Nephron (organoid): ENCODE measurements around the gene SEZ6L.

Experiments used
- H3K27ac Mint-ChIP-seq, 3 experiments: 2 replicates each; pipeline ENCODE4 v1.8.0; 2020; ENCODE audit warnings: mixed read lengths in 3 of 3, mild to moderate bottlenecking in 2 of 3, moderate library complexity in 1 of 3
- H3K27me3 Mint-ChIP-seq: 2 replicates; pipeline ENCODE4 v1.8.0; 2021; ENCODE audit warnings: low read depth, mild to moderate bottlenecking, moderate library complexity, mixed read lengths
- H3K36me3 Mint-ChIP-seq: 2 replicates; pipeline ENCODE4 v1.8.0; 2020; ENCODE audit warnings: low read depth, mixed read lengths
- H3K4me1 Mint-ChIP-seq: 2 replicates; pipeline ENCODE4 v1.8.0; 2020; ENCODE audit warnings: mixed read lengths
- H3K4me3 Mint-ChIP-seq, 3 experiments: 2 replicates each; pipeline ENCODE4 v1.8.0; 2020; ENCODE audit warnings: mild to moderate bottlenecking in 3 of 3, mixed read lengths in 3 of 3, moderate library complexity in 2 of 3
- H3K9me3 Mint-ChIP-seq: 2 replicates; pipeline ENCODE4 v1.8.0; 2020; ENCODE audit warnings: mixed read lengths
- TF ChIP-seq, protein P1 (sequence below), 3 experiments: fragments of 200-600 bp; sonication (generic); IDR thresholded peaks; one replicate each; pipeline ENCODE4 v1.5.0; 2021; ENCODE audit warnings: antibody characterized with exemption in 3 of 3; ENCODE audit not compliant: unreplicated experiment in 3 of 3

The SEZ6L gene

DNA sequence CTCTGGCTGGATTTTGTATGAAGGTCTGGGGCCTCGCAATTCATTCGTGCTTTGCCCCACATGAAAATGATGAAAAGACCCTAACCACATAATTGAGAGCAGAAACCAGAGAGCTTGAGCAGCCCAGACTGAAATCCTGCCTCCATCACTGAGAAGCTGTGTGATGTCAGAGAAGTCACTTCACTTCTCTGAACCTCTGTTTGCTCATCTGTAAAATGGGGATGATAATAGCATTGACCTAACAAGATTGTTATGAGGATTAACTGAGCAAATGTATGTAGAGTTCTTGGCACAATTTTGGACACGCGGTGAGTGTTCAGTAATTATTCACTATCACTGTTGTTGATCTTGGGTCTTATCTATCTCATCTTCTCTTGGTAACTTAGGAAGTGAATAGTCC, 203.6 kb downstream of the SEZ6L start:
- no peaks in the 10 kb centered on the region for H3K9me3 Mint-ChIP-seq
- TF ChIP-seq, protein P1, sequence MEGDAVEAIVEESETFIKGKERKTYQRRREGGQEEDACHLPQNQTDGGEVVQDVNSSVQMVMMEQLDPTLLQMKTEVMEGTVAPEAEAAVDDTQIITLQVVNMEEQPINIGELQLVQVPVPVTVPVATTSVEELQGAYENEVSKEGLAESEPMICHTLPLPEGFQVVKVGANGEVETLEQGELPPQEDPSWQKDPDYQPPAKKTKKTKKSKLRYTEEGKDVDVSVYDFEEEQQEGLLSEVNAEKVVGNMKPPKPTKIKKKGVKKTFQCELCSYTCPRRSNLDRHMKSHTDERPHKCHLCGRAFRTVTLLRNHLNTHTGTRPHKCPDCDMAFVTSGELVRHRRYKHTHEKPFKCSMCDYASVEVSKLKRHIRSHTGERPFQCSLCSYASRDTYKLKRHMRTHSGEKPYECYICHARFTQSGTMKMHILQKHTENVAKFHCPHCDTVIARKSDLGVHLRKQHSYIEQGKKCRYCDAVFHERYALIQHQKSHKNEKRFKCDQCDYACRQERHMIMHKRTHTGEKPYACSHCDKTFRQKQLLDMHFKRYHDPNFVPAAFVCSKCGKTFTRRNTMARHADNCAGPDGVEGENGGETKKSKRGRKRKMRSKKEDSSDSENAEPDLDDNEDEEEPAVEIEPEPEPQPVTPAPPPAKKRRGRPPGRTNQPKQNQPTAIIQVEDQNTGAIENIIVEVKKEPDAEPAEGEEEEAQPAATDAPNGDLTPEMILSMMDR (IDR thresholded peaks at IDR 0.05; ENCODE audit: unreplicated experiment in 3 of 3), result no peak

DNA sequence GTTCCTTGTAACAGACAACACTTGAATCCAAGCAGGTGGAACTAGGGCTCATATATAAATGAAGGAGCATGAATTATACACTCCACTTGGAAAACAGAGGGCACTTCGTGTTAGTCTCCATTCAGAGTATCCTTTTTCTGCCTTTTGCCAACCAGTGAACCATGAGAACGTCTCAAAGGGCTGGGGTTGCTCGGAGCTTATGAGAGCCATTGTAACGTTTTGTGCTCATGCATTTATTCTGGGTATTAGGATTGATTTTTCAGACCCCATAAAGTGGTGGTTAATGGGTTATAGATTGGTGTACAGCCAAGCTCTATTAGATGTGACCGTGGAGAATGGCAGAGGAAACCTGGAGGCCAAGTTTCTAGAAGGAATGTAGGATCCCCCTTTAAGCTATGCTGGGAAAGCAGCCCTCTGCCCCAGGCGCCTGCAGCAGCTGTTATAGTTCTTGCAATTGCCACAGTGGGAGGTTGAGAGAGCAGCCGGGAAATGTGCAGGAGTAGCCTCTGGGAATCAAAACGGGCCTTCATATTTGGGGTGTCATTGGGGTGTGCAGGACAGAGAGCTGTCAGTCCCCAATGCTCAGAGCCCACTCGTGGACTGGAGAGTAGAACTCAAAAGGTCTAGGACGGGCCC, 205.2 kb downstream of the SEZ6L start:
- no peak overlapping the region for H3K4me3 Mint-ChIP-seq
- H3K36me3 Mint-ChIP-seq, result no peaks in the 10 kb centered on the region
- TF ChIP-seq, protein P1 (IDR thresholded peaks at IDR 0.05; ENCODE audit: unreplicated experiment in 3 of 3), result no peak

More for the DNA sequence above, 203.6 kb downstream of the SEZ6L start:
- no peak overlapping the region for H3K27ac Mint-ChIP-seq
- no peaks in the 10 kb centered on the region for H3K36me3 Mint-ChIP-seq
- H3K4me1 Mint-ChIP-seq, result peaks cover 23% of the 10 kb centered on the region
- H3K27me3 Mint-ChIP-seq, result peaks cover 16% of the 10 kb centered on the region
- H3K4me3 Mint-ChIP-seq, result no peak overlapping the region

DNA sequence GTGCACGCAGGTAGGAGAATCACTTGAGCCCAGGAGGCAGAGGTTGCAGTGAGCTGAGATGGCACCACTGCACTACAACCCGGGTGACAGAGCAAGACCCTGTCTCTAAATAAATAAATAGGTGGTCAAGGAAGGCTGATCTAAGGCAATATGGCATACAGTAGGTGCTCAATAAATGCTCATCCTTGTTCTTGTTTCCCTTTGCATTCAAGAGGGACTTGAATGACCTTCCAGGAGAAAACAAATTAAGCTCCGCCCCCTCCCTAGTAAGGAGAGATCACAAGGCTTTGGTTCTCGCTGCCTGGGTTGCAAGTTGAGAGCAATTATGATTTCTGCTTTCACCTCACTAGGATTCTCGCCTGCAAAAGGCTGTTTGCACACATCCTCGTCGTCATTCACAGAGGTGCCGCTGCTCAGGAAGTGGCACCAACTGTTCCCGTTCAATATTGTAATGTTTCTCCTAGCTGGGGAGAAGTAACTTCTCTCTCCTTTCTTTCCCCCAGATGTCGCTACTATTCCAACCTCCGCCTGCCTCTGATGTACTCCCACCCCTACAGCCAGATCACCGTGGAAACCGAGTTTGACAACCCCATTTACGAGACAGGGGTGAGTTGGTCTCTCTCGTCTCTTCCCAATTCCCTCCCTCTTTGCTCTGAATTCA, 208.0 kb downstream of the SEZ6L start:
- Mint-ChIP-seq H3K27me3 (peaks cover 17% of the 10 kb centered on the region), H3K4me3 (peak overlapping the region in 2 of 3 experiments; percentile 3 to 20), H3K27ac (no peak overlapping the region), H3K36me3 (no peaks in the 10 kb centered on the region), H3K9me3 (peaks cover 7% of the 10 kb centered on the region), H3K4me1 (peaks cover 23% of the 10 kb centered on the region)
- TF ChIP-seq, protein P1 (IDR thresholded peaks at IDR 0.05; ENCODE audit: unreplicated experiment in 3 of 3), result no peak

More for the DNA sequence above, 205.2 kb downstream of the SEZ6L start:
- Mint-ChIP-seq H3K27me3 (peaks cover 16% of the 10 kb centered on the region), H3K27ac (peak overlapping the region; percentile 6 to 87 (median 24)), H3K4me1 (peaks cover 23% of the 10 kb centered on the region), H3K9me3 (peaks cover 6% of the 10 kb centered on the region)

DNA sequence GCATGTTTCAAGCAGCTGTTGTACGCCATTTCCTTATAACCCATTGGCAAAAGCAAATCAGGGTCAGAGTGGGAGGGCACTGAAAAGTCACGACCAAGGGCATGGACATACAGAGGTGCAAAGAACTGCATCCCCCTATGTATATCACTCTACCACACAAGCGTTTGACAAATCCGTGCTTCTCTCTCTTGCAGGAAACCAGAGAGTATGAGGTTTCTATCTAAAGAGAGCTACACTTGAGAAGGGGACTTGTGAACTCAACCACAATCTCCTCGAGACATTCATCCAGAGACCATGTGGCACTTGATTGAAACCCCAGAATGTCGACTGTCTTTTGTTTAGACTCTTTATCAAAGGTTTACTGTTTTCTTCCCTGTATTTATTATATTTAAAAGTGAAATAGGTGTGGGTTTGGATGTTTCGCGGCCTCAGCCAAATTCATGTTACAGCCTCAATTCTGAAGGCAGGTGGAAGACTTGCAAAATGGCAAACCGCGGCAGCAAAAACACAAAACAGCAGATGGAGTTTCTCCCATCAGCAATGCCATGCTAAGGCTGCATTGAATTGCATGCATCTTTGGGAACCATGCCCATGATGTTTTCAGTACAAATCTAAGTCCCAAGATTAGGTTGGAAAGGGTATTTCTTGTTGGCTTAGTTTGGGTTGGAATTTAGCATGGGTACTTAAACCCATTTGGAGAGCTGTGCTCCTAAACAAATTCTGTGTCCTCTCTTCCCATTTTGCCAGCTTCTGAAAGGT, 211.0 kb downstream of the SEZ6L start:
- TF ChIP-seq, protein P1 (IDR thresholded peaks at IDR 0.05; ENCODE audit: unreplicated experiment in 3 of 3), result no peak
- H3K27me3 Mint-ChIP-seq, result peaks cover 18% of the 10 kb centered on the region
- no peaks in the 10 kb centered on the region for H3K36me3 Mint-ChIP-seq
- H3K4me3 Mint-ChIP-seq, result no peak overlapping the region
- H3K9me3 Mint-ChIP-seq, result peaks cover 7% of the 10 kb centered on the region
- peaks cover 9% of the 10 kb centered on the region for H3K4me1 Mint-ChIP-seq
- H3K27ac Mint-ChIP-seq, result no peak overlapping the region

DNA sequence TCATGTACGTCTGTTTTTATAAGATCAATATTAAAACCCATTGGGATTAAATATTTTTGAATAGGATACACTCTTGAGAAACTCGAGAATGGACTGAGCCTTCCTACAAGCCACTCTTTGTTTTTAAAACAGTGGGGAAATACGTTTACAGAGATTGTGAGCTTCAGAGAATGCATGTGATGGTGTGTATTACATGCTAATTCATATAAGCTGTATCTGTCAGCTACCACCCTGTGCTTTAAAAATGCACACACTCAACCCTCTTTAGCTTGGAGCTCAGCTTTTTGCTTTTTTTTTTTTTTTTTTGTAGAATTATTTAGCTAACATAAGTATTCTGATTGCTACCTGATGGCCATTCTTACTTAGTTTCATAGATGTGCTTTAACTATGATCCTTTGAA, 213.5 kb downstream of the SEZ6L start:
- Mint-ChIP-seq H3K36me3 (no peaks in the 10 kb centered on the region), H3K9me3 (peaks cover 7% of the 10 kb centered on the region), H3K4me3 (no peak overlapping the region), H3K27ac (no peak overlapping the region), H3K4me1 (peaks cover 6% of the 10 kb centered on the region), H3K27me3 (peaks cover 13% of the 10 kb centered on the region)
- TF ChIP-seq, protein P1 (IDR thresholded peaks at IDR 0.05; ENCODE audit: unreplicated experiment in 3 of 3), result no peak
